NCI-H2029 (cell line): ENCODE data around the gene MEAF6.
"Not testable (repeated sequence)": the region's sequence is repeated elsewhere in the genome, so short reads cannot be mapped to it uniquely, and the experiment has no call there.

Experiments used
- DNase-seq: peaks from one replicate; lab custom pipeline; 2025; lab: John Stamatoyannopoulos, UW

The MEAF6 gene

DNA sequence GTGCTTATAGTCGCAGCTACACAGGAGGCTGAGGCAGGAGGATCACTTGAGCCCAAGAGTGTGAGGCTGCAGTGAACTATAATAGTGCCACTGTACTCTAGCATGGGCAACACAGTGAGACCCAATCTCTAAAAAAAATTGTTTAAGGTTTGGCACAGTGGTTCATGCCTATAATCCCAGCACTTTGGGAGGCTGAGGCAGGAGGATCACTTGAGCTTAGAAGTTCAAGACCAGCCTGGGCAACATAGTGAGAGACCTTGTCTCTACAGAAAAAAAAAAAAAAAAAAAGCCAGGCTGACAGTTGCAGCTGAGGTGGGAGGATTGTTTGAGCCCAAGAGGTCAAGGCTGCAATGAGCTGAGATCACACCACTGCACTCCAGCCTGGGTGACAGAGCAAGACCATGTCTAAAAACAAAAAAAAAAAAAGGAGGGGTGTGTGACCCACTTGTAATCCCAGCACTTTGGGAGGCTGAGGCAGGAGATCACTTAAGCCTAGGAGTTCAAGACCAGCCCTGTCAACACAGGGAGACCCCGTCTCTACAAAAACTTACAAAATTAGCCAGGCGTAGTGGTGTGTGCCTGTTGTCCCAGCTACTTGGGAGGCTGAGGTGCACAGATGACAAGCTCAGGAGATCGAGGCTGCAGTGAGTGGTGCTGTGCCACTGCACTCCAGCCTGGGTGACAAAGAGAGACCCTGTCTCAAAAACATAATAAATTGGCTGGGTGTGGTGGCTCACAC lies 18.0 kb upstream of the MEAF6 start:
- DNase-seq, result not testable (repeated sequence)

DNA sequence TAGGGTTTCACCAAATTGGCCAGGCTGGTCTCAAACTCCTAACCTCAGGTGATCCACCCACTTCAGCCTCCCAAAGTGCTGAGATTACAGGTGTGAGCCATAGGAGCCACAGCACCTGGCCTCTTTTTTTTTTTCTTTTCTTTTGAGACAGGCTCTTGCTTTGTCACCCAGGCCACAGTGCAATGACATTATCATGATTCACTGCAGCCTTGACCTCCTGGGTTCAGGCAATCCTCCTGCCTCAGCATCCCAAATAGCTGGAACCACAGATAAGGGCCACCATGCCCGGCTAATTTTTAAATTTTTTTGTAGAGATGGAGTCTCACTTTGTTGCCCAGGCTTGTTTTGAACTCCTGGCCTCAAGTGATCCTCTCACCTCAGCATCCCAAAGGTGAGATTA lies 15.3 kb upstream of the MEAF6 start:
- not testable (repeated sequence) for DNase-seq

DNA sequence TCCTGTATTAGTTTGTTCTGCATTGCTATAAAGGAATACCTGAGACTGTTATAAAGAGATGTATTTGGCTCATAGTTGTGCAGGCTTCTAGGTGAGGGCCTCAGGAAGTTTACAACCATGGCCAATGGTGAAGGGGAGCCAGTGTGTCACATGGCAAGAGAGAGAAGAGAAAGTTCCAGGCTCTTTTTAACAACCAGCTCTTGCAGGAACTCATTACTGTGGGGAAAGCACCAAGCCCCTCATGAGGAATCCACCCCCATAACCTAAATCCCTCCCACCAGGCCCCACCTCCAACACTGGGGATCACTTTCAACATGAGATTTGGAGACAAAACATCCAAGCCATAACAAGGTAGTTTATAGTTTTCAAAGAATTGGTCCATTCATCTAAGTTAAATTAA lies 5.0 kb upstream of the MEAF6 start:
- no peak for DNase-seq

DNA sequence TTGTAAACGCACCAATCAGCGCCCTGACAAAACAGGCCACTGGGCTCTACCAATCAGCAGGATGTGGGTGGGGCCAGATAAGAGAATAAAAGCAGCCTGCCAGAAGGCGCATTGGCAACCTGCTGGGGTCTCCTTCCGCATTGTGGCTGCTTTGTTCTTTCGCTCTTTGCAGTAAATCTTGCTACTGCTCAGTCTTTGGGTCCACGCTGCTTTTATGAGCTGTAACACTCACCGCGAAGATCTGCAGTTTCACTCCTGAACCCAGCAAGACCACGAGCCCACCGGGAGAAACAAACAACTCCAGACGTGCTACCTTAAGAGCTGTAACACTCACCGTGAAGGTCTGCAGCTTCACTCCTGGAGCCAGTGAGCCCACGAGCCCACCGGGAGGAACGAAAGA lies 4.4 kb upstream of the MEAF6 start:
- not testable (repeated sequence) for DNase-seq

DNA sequence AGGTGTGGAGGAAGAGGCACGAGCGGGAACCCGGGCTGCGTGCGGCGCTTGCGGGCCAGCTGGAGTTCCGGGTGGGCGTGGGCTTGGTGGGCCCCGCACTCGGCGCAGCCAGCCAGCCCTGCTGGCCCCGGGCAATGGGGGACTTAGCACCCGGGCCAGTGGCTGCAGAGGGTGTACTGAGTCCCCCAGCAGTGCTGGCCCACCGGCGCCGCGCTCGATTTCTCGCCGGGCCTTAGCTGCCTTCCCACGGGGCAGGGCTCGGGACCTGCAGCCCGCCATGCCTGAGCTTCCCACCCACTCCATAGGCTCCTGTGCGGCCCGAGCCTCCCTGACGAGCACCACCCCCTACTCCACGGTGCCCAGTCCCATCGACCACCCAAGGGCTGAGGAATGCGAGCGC lies 3.7 kb upstream of the MEAF6 start:
- not testable (repeated sequence) for DNase-seq

DNA sequence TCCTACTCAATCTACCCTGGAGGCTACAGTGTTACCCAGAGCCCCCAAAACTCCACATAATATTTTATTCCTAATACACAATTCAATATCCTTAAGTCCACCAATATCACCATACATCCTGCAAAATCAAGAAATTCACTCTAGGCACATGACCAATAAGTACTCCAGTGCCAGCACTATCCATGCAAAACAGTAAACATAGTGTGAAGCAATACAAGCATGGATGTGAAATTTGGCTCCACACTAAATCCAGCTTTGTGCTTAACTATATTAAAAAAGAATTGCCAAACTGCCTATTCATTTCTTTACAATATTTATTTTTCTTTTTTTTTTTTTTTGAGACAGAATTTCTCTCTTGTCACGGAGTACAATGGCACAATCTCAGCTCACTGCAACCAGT lies 3.0 kb upstream of the MEAF6 start:
- DNase-seq, result no peak

DNA sequence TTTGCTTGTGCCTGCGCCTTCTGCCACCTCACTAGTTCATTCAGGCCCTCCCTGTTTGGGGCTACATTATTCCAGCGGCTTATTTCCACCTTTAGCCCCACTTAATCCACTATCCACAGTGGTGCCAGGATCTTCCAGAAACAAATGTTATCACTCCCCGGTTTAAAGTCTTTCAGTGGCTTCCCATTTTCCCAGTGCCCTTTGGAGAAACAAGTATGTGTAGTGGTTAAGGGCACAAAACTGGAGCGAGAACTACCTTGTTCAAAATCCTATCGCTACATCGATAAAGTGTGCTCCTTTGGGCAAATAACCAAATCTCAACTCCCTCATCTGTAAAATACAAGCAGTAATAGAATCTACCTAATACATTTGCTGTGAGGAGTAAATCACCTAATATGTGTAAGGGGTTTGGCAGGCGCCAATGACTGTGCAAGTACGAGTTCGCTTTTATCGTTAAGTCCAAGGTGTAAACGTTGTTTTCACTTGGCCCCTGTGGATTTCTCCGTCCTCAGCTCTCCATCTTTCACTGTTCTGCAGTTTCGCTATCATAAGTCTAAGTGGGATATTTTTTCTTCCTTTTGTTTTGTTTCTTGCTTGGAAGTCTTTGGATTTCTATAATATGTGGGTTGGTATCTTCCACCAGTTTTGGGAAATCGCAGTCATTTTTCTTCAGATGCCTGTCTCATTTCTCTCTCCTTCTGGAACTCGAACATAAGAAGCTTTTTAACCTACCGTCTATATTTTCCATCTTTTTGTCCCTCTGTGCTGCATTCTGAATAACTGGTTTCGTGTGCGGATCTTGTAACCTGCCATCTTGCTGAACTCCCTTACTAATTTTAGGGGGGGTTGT lies 844 bp upstream of the MEAF6 start:
- no peak for DNase-seq

DNA sequence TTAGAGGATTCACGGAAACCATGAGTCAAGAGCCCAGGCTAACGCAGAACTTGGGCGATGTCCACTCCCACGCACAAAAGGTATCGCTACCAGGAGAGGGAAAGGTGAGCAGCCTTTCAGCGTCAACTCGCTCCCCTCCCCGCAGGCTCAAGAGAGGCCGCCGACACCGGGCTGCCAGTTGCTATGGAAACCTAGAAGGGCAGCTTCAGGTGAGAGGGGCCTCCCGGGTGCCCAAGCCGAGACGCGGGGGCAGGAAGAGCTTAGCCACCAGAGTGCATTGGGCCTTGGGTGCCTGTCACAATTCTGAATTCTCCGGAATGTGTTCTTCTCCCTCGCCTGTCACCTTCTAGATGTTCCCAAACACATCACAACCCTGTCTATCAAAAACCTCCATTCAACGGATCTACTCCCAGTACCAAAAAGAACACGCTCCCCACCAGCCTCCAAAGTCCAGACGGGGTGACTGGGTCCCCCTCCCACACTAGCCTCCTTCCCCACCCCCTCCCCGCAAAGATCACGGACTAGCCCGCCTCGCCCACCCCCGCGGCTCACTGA lies 694 bp downstream of the MEAF6 start:
- DNase-seq, result peak; percentile 91

DNA sequence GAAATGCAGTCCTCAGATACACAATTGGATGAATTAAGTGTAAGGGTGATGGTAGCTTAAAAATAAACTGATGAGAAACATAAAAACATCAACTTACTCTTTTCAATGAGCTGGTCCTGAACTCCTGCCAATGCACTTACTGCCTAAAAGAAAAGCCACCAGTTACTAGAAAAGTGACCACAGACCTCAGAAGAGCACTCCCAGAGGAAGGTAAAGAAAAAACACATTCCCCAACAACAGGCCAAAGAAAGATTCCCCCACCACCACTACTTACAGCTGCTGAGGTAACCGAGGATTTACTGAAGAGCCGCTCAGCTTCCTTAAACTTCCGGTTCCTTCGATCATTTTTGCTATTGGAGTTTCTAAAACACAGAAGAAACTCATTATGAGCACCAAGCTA lies 5.4 kb downstream of the MEAF6 start:
- DNase-seq, result no peak

DNA sequence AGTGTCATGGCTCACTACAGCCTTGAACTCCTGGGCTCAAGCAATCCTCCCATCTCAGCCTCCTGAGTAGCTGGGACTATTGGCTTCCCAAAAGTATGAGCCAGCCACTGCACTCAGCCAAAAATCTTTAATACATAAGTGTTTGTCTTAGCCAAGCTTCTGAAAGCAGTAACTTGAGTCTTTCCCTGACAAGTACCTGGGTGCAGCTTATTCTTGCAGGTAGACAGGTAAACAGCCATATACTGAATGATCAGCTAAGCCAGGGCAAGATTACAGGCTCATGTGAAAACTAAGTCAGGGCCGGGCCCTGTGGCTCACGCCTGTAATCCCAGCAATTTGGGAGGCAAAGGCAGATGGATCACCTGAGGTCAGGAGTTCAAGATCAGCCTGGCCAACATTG lies 7.8 kb downstream of the MEAF6 start:
- DNase-seq, result no peak

DNA sequence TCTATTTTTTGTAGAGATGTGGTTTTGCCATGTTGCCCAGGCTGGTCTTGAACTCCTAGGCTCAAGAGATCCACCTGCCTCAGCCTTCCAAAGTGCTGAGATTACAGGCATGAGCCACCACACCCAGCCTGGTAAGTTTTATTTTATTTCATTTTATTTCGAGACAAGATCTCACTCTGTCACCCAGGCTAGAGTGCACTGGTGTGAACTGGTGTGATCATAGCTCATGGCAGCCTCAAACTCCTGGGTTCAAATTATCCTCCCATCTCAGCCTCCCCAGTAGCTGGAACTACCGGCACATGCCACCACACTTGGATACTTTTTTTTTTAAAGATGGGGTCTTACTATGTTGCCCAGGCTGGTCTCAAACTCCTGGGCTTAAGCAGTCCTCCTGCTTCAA lies 11.8 kb downstream of the MEAF6 start:
- not testable (repeated sequence) for DNase-seq

DNA sequence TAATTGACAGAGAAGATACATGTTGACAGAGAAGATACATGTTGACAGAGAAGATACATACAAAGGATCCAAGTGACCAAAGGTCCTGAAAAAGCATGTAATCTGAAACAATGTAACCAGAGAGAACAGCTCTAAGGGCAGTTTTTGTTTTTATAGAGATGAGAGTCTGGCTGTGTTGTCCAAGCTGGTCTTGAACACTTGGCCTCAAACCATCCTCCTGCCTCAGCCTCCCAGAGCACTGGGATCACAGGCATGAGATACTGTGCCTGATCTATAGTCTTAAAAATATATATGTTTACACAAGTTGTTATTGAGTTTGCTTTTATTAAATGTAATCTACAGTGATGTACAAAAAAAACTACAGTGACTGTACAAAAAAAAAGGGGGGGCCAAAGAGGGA lies 12.5 kb downstream of the MEAF6 start:
- no peak for DNase-seq

DNA sequence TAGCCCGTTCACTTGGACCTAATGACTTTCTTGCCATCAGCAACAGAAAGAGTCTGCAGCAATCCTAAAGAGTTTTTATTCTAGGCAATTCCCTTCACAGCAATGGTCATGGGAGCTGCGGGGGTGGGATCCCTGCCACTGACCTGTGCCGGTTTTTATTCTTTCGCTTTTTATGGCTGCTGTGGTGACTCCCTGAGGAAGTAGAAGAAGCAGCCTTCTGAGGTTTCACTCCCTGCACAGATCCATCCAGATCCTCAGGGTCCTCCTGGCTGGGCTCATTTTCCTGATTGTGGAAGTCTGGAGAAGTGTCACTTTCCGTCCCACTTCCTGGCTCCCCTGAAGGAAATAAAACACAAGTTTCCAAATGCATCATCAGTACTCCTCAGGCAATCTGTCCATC lies 12.9 kb downstream of the MEAF6 start:
- DNase-seq, result no peak

DNA sequence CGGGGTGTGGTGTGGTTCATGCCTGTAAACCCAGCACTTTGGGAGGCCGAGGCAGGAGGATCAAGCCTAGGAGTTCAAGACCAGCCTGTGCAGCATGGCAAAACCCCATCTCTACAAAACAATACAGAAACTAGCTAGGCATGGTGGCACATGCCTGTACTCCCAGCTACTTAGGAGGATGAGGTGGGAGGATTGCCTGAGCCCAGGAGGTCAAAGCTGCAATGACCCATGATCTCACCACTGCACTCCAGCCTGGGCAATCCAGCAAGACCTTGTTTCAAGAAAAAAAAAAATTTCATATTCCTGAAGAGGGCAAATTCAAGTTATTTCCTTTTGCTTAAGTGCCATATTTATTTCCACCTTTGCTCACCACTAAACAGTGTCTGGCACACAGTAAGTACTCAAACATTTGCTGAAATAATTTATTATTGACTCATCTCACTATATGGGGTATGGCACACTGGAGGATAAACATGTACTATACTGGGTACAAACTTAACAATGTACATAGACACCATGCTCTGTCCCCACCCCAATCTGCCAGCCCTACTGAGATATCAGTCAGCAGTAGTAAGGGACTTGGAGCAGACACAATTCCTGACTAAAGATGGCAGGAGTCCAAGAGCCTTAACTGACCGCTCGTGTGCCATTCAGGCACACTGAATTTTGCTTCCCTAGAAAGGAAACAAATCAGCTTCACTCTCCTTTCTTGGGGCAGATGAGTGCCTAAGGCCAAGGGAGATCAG lies 15.5 kb downstream of the MEAF6 start:
- peak; percentile 94 for DNase-seq

DNA sequence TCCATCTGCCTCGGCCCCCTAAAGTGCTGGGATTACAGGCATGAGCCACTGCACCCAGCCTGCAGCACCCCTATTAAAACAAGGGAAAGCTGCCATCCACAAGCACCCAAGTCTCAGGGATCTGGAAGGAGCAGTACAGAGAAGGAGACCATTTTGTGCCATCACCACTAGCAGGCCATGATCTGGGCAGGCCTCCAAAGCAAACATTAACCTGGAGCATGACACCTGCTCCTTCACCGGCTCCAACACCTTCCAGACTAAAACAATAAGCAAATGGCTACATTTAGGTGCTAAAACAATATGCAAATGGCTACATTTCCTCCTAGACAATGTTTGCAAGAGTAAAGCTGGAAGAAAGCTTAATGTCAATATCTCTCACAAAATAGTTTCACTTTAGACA lies 16.7 kb downstream of the MEAF6 start:
- peak; percentile 100 for DNase-seq

DNA sequence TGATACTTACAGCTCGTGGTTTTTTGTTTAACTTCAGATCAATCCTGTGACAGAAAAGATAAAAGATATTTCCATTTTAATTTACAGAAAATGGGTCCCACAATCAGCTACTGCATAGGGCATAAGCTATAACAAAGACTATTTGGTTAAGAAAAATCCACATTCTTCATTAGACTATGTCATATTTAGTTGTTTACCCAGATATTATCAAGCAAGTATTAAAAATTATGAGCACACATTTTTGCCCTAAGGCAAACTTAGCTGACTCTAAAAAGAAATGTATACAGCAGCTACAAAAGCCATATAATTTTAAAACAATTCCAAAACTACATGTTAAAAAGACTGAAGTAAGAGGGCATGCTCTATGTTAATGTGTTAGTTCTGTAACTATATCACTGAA lies 18.7 kb downstream of the MEAF6 start:
- DNase-seq, result no peak

DNA sequence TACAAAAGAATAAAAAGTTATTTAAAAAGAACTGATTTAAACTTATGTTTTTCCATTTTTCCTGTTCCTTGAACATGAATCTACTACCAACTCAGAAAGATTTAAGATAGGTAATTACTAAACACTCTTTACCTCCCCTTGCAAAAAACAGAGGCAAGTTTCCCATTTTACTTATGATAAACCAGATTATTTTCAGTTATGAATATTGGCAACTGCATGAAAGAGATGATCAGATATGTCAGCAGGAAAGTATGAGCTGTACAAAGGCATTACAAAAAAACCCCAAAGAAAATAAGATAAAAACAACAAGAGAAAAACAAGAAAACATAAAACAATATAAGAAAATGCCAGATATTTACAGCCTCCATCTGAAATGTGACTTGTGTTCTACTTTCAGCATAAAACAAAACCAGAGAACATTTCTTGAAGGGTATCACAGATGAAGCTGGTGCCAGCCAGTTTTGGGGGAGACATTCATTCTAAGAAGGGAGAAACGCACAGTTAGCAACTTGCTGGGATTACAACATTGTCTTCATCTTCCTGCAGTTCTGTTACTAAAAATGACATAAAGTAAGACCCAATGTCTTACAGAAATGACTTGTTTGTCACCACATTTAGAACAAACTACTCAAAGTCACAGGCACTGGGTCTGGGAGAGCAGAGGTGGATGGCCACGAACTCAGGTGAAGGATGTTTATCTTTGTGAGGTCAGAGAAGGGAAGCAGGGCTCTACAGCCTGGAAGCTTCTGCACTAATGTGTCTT lies 21.0 kb downstream of the MEAF6 start:
- no peak for DNase-seq

DNA sequence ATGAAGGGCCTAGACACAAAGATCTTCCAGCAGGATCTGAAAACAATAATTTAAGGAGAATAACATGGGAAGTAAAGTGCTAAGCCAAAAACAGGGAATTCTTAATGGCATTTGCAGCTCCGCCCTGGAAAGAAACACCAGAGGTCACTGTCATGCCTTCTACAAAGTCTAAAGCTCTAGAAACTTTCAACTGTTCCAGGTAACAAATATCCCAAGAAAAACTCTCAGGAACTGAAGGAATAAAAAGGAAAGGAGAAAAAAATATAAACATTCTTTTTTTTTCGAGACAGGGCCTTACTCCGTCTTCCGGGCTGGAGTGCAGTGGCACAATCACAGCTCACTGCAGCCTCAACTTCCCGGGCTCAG lies 27.0 kb downstream of the MEAF6 start:
- DNase-seq, result no peak

DNA sequence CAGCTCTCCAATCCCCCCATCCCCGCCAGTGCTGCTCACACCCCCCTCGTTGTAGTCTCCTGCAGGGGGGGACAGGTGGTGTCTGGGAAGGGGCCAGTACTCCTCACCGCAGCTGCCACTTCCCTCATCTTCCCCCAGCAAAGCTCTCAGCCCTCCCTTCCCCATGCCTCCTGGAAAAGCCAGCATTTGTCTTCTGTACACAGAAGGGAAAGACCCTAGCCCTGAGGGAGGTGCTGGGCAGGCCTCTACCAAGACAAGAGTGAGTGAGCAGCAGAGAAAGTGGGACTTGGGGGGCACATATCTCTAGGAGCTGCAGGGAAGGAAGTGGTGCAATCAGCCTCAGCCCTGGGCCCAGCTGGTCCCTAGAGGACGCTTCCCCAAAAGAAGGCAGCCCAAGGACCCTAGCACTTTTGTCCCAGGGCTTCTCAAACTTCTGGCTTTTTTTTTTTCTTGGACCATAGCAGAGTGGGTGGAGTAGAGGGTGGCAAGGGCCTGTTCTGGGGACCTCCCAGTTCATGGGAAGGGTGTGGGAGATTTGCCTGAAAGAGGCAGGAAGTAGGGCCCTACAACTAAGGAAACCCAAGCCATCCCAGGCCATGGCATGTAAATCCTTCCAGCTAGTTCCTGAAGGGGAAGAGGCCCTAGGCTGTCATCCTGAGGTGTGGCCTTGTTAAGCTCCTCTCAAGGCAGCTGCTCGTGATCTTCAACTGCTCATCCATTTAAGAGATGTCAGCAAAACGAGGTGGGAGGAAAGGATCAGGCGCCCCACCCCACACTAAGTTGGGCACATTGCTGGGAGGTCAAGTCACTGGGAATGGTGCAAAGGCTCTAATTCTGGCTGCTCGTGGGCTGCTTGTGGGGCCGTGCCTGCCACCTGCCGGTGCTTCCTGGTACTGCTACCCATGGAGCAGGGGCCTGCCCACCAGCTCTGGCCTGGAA lies 27.6 kb downstream of the MEAF6 start:
- peak; percentile 70 for DNase-seq

DNA sequence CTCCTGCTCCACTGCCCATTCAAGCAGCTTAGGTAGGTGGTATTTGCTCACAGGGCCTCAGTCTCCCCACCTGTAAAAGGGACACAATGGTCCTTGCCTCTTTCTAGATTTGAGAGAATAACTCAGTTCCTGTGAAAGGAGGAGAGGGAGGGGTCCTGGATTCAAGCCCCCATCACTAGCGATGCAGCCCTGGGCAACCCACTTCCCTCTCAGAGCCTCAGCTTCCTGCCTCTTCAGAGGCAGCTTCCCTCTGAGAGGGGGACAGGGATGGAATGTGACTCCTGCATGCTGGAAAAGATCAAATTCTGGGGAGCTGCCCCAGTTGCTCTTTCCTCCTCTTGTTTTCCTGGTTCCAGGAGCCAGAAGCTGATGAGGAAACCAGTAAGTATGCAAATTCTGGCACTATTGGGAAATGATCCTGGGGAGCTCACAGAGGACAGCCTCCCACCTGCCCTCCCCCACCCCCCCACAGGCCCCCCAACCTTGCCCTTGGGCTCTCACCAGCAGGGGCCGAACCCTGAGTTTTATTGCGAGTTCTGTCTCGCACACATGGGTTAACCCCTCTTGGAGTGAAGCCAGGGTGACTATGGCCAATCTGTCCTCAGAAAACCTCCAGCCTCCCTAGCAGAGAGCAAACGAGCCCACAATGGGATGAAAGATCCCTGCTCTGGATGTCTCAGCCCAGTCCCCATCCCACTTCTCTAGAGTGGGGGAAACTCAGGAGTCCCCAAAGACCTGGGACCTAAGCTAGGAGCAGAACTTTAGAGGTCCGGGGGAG lies 28.5 kb downstream of the MEAF6 start:
- no peak for DNase-seq
